K562 (cell line): ENCODE results near the gene SPIN1. TPM values are rescaled to one million over a fixed set of nuclear protein-coding genes. Genes with fewer than 3 reads are reported as not detected.

Experiments
- ATAC-seq: fragments of 200-7000 bp; cut with Tn5 transposase; 3 replicates; pipeline ENCODE4 v1.9.1; 2020; ENCODE audit warnings: moderate library complexity
- BruUV-seq: library from RNA; stranded (reverse); fragments of 400-500 nt; replicated peaks from 2 replicates; lab custom pipeline; 2021; lab: Mats Ljungman, UMichigan
- CTCF ChIA-PET: fragments of 300-600 bp; formaldehyde crosslinking; extraction: SDS; loops from one replicate; lab custom pipeline; 2021; ENCODE audit warnings: low intra/inter-chr PET ratio; lab: Yijun Ruan, JAX
- POLR2A ChIA-PET: fragments of 300-600, 350-650 bp; sonication (Branson Sonifier 250); formaldehyde crosslinking; extraction: SDS; loops from one replicate; lab custom pipeline; 2021; ENCODE audit warnings: antibody characterized with exemption, inconsistent platforms; lab: Yijun Ruan, JAX
- DNase-seq, 4 experiments: peaks; one replicate each; pipeline versions ENCODE4 v3.0.0 to v3.0.0-alpha.2; 2011 to 2018; ENCODE audit warnings: low spot score in 3 of 4, mixed read lengths in 3 of 4; ENCODE audit errors: extremely low read depth in 1 of 4
- FAIRE-seq: peaks from 2 replicates; lab custom pipeline; 2011; peaks lifted over from hg19 to GRCh38; lab: Jason Lieb, UNC
- H2AFZ ChIP-seq: 2 replicates; pipeline ENCODE4 v1.6.0; 2011; ENCODE audit warnings: low read depth, low read length, control low read depth, inconsistent platforms
- H3K27ac ChIP-seq: fragments of 200-600 bp; 3 replicates; pipeline ENCODE4 v1.8.0; 2011; ENCODE audit warnings: low read depth, mild to moderate bottlenecking, control low read depth, inconsistent platforms, low read length, moderate library complexity, mixed read lengths; ENCODE audit errors: extremely low read depth
- H3K27me3 ChIP-seq, 2 experiments: fragments of 300-600 bp in 1 of 2; 2 replicates in 1 of 2; 3 replicates in 1 of 2; pipeline versions ENCODE4 v1.6.0 to v1.8.0; 2011; ENCODE audit warnings: inconsistent platforms in 2 of 2, low read length in 2 of 2, mild to moderate bottlenecking in 1 of 2, mixed read lengths in 1 of 2, moderate library complexity in 1 of 2; ENCODE audit not compliant: control insufficient read depth in 2 of 2, insufficient read depth in 2 of 2
- H3K36me3 ChIP-seq: fragments of 300-600 bp; 3 replicates; pipeline ENCODE4 v1.8.0; 2011; ENCODE audit warnings: mild to moderate bottlenecking, low read length, inconsistent platforms; ENCODE audit not compliant: control insufficient read depth, insufficient read depth
- H3K4me1 ChIP-seq, 2 experiments: fragments of 200-600 bp in 1 of 2; replicated peaks in 1 of 2; 2 replicates in 1 of 2; 3 replicates in 1 of 2; pipeline versions ENCODE4 v1.5.1 to v1.8.0; 2011; ENCODE audit warnings: inconsistent platforms in 2 of 2, low read length in 2 of 2, mild to moderate bottlenecking in 1 of 2, mixed read lengths in 1 of 2, moderate library complexity in 1 of 2; ENCODE audit not compliant: control insufficient read depth in 2 of 2, insufficient read depth in 2 of 2
- H3K4me2 ChIP-seq: 2 replicates; pipeline ENCODE4 v1.6.1; 2011; ENCODE audit warnings: low read length, control low read depth, inconsistent platforms, mixed read lengths; ENCODE audit not compliant: insufficient read depth
- H3K4me3 ChIP-seq: fragments of 200-600 bp; sonication (generic), shearing (Covaris generic); 2 replicates; pipeline ENCODE4 v1.5.1; 2016; ENCODE audit warnings: control low read depth, inconsistent platforms
- H3K79me2 ChIP-seq: fragments of 200-600 bp; 3 replicates; pipeline ENCODE4 v1.8.0; 2011; ENCODE audit warnings: low read length, inconsistent platforms; ENCODE audit not compliant: control insufficient read depth, insufficient read depth
- H3K9ac ChIP-seq, 2 experiments: 2 replicates each; pipeline versions ENCODE4 v1.6.0 to v1.6.1; 2011; ENCODE audit warnings: low read depth in 2 of 2, low read length in 2 of 2, control low read depth in 1 of 2, inconsistent platforms in 1 of 2, mild to moderate bottlenecking in 1 of 2, mixed read lengths in 1 of 2; ENCODE audit not compliant: insufficient read depth in 1 of 2
- H3K9me1 ChIP-seq: one replicate; pipeline ENCODE4 v1.6.0; 2011; ENCODE audit warnings: inconsistent platforms, mild to moderate bottlenecking, low read length, moderate library complexity; ENCODE audit not compliant: control insufficient read depth, insufficient read depth
- H3K9me3 ChIP-seq: replicated peaks from 2 replicates; pipeline ENCODE4 v1.5.1; 2011; ENCODE audit warnings: low read depth, low read length, inconsistent platforms; ENCODE audit not compliant: control insufficient read depth, insufficient read depth
- H4K20me1 ChIP-seq: replicated peaks from 2 replicates; pipeline ENCODE4 v1.6.1; 2011; ENCODE audit warnings: low read length, inconsistent platforms, mixed read lengths; ENCODE audit not compliant: control insufficient read depth, insufficient read depth
- ELF1 ChIP-seq: fragments of 200-800 bp; sonication (Bioruptor generic); IDR thresholded peaks from 2 replicates; pipeline ENCODE4 v1.6.1; 2016; ENCODE audit warnings: missing genetic modification characterization, missing compliant biosample characterization
- ETV1 ChIP-seq: fragments of 450-650 bp; conservative IDR thresholded peaks from 2 replicates; pipeline ENCODE4 v1.6.1; 2016; ENCODE audit warnings: missing genetic modification characterization, control low read depth, low read depth, missing compliant biosample characterization
- EZH2 ChIP-seq: IDR thresholded peaks from 2 replicates; pipeline ENCODE4 v1.6.1; 2012; ENCODE audit warnings: low read depth, mild to moderate bottlenecking, inconsistent platforms, low read length, borderline replicate concordance
- GABPB1 ChIP-seq: sonication (generic); formaldehyde crosslinking; IDR thresholded peaks from 2 replicates; pipeline ENCODE4 v1.8.0; 2022; ENCODE audit warnings: mild to moderate bottlenecking, missing genetic modification reagents
- GATAD2B ChIP-seq: fragments of 450-650 bp; IDR thresholded peaks from 2 replicates; pipeline ENCODE4 v1.6.1; 2017; ENCODE audit warnings: mild to moderate bottlenecking, borderline replicate concordance
- HDGF ChIP-seq: fragments of 450-650 bp; IDR thresholded peaks from 2 replicates; pipeline ENCODE4 v1.6.1; 2016
- IFI16 ChIP-seq: fragments of 250-450 bp; sonication (Bioruptor Pico); IDR thresholded peaks from 2 replicates; pipeline ENCODE4 v2.1.2; 2022; ENCODE audit warnings: mild to moderate bottlenecking, inconsistent platforms
- ILF3 ChIP-seq: fragments of 450-650 bp; IDR thresholded peaks from 2 replicates; pipeline ENCODE4 v1.6.1; 2018; ENCODE audit warnings: antibody characterized with exemption, mild to moderate bottlenecking, moderate library complexity, borderline replicate concordance
- ILK ChIP-seq: fragments of 450-650 bp; IDR thresholded peaks from 2 replicates; pipeline ENCODE4 v1.6.1; 2016; ENCODE audit warnings: missing genetic modification characterization, low read depth, mild to moderate bottlenecking, missing compliant biosample characterization, moderate library complexity, borderline replicate concordance
- LCOR ChIP-seq: sonication (generic); formaldehyde crosslinking; IDR thresholded peaks from 2 replicates; pipeline ENCODE4 v1.8.0; 2022; ENCODE audit warnings: mild to moderate bottlenecking, missing genetic modification reagents
- NBN ChIP-seq: fragments of 450-650 bp; IDR thresholded peaks from 2 replicates; pipeline ENCODE4 v1.6.1; 2016; ENCODE audit warnings: low read depth, mild to moderate bottlenecking
- OTX1 ChIP-seq: fragments of 450-650 bp; formaldehyde crosslinking; IDR thresholded peaks from 2 replicates; pipeline ENCODE4 v1.4.0; 2022; ENCODE audit warnings: mild to moderate bottlenecking
- RFX1 ChIP-seq: fragments of 450-650 bp; IDR thresholded peaks from 2 replicates; pipeline ENCODE4 v1.6.1; 2016; ENCODE audit warnings: mild to moderate bottlenecking, moderate library complexity
- SP2 ChIP-seq: IDR thresholded peaks from 2 replicates; pipeline ENCODE4 v1.6.1; 2011; ENCODE audit warnings: mild to moderate bottlenecking, low read depth, low read length, moderate library complexity; ENCODE audit not compliant: poor library complexity, severe bottlenecking; ENCODE audit errors: extremely low read depth
- SPI1 ChIP-seq: IDR thresholded peaks from 2 replicates; pipeline ENCODE4 v1.6.1; 2011; ENCODE audit warnings: low read depth, low read length, control low read depth, borderline replicate concordance
- ZBTB1 ChIP-seq: sonication (generic); formaldehyde crosslinking; IDR thresholded peaks from 2 replicates; pipeline ENCODE4 v1.8.1; 2023; ENCODE audit warnings: missing genetic modification reagents, low read depth, mild to moderate bottlenecking, borderline replicate concordance
- ZNF347 ChIP-seq: fragments of 450-650 bp; formaldehyde crosslinking; IDR thresholded peaks from 2 replicates; pipeline ENCODE4 v1.4.0; 2020; ENCODE audit warnings: low read depth, mild to moderate bottlenecking, moderate library complexity
- ZZZ3 ChIP-seq: fragments of 450-650 bp; IDR thresholded peaks from 2 replicates; pipeline ENCODE4 v1.6.1; 2016; ENCODE audit warnings: antibody characterized with exemption, mild to moderate bottlenecking, moderate library complexity
- WGBS: fragments of 100-300 bp; shearing (Covaris generic); methylation state at CpG from one replicate; pipeline ENCODE4 v1.1.6; 2016; ENCODE audit warnings: low coverage, mixed read lengths; ENCODE audit not compliant: insufficient coverage; ENCODE audit errors: missing lambda C conversion rate; 5-methylcytosine and 5-hydroxymethylcytosine counted together
- in situ Hi-C: fragments of 300-500 bp; cut with MboI; formaldehyde crosslinking; loops from 4 replicates; pipeline ENCODE4 v1.15.0; 2018; ENCODE audit warnings: inconsistent platforms, mixed read lengths
- intact Hi-C: fragments of 100-400 bp; cut with micrococcal nuclease; formaldehyde crosslinking; loops from 2 replicates; pipeline ENCODE4 v1.14.2; 2022
- polyA plus RNA-seq, 8 experiments: library from polyadenylated mRNA; depleted of rRNA in 4 of 8; stranded (reverse) in 5 of 8; unstranded in 3 of 8; fragments of >200 nt; fragmentation: Nextera tagmentation in 2 of 8; fragmentation: Illumina TruSeq in 1 of 8; extraction: Ambion mirVana in 2 of 8; extraction: Trizol in 1 of 8; gene quantifications; 2 replicates each; pipeline versions ENCODE4 v1.2.1 to v1.2.3, GENCODE V29; 2011 to 2014; ENCODE audit warnings: inconsistent platforms in 1 of 8, missing spikeins in 1 of 8
- total RNA-seq, 7 experiments: library from RNA; depleted of rRNA in 6 of 7; stranded (reverse); fragments of >200 nt in 6 of 7; fragmentation: Illumina TruSeq in 2 of 7; extraction: Trizol in 2 of 7; gene quantifications; 2 replicates each; pipeline versions ENCODE4 v1.2.1 to v1.2.3, GENCODE V29; 2011 to 2021; ENCODE audit warnings: low replicate concordance in 1 of 7
- TF ChIP-seq, protein P1 (sequence below): sonication (generic); formaldehyde crosslinking; IDR thresholded peaks from 2 replicates; pipeline ENCODE4 v1.8.1; 2023; ENCODE audit warnings: missing genetic modification reagents, mild to moderate bottlenecking, borderline replicate concordance

SPIN1 gene
- total and polyA plus RNA-seq, 9 of the 15 experiments (the other 6 are each of a cell fraction or from before 2014, with no cell fraction given) = 7.4 to 25.7 (median 15.6) TPM

GRCh38 chr9:88494983-88495721, 106.9 kb downstream of the SPIN1 start (continued):
- TF ChIP-seq, protein P1, sequence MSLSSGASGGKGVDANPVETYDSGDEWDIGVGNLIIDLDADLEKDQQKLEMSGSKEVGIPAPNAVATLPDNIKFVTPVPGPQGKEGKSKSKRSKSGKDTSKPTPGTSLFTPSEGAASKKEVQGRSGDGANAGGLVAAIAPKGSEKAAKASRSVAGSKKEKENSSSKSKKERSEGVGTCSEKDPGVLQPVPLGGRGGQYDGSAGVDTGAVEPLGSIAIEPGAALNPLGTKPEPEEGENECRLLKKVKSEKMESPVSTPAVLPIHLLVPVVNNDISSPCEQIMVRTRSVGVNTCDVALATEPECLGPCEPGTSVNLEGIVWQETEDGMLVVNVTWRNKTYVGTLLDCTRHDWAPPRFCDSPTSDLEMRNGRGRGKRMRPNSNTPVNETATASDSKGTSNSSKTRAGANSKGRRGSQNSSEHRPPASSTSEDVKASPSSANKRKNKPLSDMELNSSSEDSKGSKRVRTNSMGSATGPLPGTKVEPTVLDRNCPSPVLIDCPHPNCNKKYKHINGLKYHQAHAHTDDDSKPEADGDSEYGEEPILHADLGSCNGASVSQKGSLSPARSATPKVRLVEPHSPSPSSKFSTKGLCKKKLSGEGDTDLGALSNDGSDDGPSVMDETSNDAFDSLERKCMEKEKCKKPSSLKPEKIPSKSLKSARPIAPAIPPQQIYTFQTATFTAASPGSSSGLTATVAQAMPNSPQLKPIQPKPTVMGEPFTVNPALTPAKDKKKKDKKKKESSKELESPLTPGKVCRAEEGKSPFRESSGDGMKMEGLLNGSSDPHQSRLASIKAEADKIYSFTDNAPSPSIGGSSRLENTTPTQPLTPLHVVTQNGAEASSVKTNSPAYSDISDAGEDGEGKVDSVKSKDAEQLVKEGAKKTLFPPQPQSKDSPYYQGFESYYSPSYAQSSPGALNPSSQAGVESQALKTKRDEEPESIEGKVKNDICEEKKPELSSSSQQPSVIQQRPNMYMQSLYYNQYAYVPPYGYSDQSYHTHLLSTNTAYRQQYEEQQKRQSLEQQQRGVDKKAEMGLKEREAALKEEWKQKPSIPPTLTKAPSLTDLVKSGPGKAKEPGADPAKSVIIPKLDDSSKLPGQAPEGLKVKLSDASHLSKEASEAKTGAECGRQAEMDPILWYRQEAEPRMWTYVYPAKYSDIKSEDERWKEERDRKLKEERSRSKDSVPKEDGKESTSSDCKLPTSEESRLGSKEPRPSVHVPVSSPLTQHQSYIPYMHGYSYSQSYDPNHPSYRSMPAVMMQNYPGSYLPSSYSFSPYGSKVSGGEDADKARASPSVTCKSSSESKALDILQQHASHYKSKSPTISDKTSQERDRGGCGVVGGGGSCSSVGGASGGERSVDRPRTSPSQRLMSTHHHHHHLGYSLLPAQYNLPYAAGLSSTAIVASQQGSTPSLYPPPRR (CRISPR knock-in tag) = no peak
- TF ChIP-seq ZNF347 (no peak), ZZZ3 (no peak), ZBTB1 (CRISPR knock-in tag) (no peak)

- Histone ChIP-seq H3K9me3 (no peaks in the 10 kb centered on the region), H3K4me1 (no peaks in the 10 kb centered on the region), H4K20me1 (no peaks in the 10 kb centered on the region), H3K79me2 (no peaks in the 10 kb centered on the region), H3K4me3 (no peak overlapping the region), H3K36me3 (no peaks in the 10 kb centered on the region), H3K9me1 (no peaks in the 10 kb centered on the region), H3K4me2 (no peak overlapping the region), H3K9ac (no peak overlapping the region), H2AFZ (no peak overlapping the region), H3K27me3 (peaks cover 0 to 18% of the 10 kb centered on the region in 2 experiments; a peak in 3 of 5 replicates), H3K27ac (no peak overlapping the region)
- intact Hi-C loops = no loop called here
- WGBS = 25% methylated on average over 1 of the region's 2 CpGs
- POLR2A ChIA-PET = no interaction called here
- DNase-seq = no peak
- CTCF ChIA-PET = no interaction called here
- ATAC-seq = no peak
- BruUV-seq = no TSS peak
- no peak for FAIRE-seq
- in situ Hi-C loops = no loop called here
- TF ChIP-seq LCOR (no peak), EZH2 (no peak), IFI16 (CRISPR knock-in tag) (no peak), ILF3 (no peak), ETV1 (tag) (no peak), ELF1 (tag) (no peak), NBN (no peak), HDGF (no peak), ILK (tag) (no peak), SP2 (no peak), SPI1 (no peak), GATAD2B (no peak), RFX1 (no peak), OTX1 (CRISPR knock-in tag) (no peak), GABPB1 (CRISPR knock-in tag) (no peak)
Measured at GRCh38 chr9:88497224-88497623, 109.0 kb downstream of the SPIN1 start.
